HEK293T (cell line): Measurements from ENCODE around the gene ALKBH5.

Source experiments
- BHLHE40 ChIP-seq: fragments of 450-650 bp; IDR thresholded peaks from 2 replicates; pipeline ENCODE4 v1.6.1; 2016; ENCODE audit warnings: mild to moderate bottlenecking, moderate library complexity, borderline replicate concordance
- HDGF ChIP-seq: fragments of 450-650 bp; IDR thresholded peaks from 2 replicates; pipeline ENCODE4 v1.6.1; 2017; ENCODE audit warnings: antibody characterized with exemption, borderline replicate concordance
- TF ChIP-seq, protein P1 (sequence below): fragments of 450-650 bp; IDR thresholded peaks from 2 replicates; pipeline ENCODE4 v1.6.1; 2016

DNA sequence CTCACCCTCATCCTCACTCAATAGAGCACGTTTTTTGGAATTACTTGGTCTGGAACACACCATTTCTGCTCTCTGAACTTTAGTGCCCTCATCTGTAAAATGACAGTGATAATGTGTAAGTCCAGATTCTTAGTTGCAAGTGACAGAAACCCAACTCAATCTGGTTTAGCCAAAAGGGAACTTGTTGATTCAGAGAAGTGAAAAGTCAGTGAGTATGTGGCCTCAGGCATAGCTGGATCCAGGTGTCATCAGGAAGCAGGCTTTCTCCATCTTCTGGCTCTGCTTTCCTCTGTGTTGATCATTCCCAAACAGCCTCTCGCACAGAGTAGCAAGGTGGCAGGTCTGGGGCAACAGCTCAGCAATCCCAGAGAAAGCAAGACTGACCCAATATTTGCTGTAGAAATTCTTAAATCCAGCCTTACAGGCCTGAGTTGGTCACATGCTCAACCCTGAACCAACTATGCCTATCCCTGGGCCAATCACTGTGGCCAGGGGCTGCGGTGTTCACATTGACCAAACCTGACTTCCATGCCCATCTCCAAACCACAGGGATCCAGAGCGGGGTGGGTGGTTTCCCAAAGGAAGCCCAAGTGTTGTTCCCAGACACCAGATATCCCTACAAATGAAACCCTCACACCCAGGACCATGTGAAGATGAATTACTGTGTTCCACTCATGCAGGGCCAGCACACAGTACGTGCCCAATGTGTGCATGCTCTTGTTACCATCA lies 23.3 kb upstream of the ALKBH5 start:
- TF ChIP-seq HDGF (no peak), BHLHE40 (no peak)
- TF ChIP-seq, protein P1, sequence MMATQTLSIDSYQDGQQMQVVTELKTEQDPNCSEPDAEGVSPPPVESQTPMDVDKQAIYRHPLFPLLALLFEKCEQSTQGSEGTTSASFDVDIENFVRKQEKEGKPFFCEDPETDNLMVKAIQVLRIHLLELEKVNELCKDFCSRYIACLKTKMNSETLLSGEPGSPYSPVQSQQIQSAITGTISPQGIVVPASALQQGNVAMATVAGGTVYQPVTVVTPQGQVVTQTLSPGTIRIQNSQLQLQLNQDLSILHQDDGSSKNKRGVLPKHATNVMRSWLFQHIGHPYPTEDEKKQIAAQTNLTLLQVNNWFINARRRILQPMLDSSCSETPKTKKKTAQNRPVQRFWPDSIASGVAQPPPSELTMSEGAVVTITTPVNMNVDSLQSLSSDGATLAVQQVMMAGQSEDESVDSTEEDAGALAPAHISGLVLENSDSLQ: no peak
